NCI-H2171 (cell line): ENCODE measurements around the gene CREB5.
A peak's percentile ranks its signal among the peaks of the same experiment; 100 is the strongest.

Source experiments
- DNase-seq: peaks from one replicate; lab custom pipeline; 2025; lab: John Stamatoyannopoulos, UW

CREB5 gene

GRCh38 chr7:28435152-28435551, 22.8 kb downstream of the CREB5 start:
- no peak for DNase-seq

DNA sequence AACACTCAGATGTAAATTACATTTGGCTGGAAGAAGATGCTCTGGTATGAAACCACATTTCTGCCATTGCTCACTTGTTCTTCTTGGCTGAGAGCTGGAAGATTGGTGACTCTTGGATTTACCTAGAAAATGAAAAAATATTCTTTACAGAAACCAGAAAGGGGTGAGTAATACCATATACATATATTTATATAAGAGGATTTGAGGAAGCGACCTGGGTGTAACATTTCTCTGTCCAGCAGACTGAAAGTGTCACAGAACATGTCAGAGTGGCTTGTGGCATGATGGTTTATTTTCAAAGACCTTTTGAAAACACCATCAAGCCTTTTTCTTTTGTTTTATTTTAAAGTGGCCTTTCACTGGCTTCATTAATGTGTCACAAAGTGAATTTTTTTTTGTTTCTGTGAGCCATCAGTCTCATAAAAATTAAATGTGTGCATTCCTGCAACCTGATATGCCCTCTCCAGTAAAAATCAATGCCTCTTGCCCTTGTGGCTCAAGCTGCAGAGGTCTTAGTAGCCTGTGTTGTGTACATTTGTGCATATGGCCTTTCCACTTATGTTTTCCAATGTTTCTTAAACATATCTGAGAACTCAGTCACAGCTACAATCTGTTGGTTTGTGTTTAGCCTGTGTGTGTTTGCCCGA, 23.5 kb downstream of the CREB5 start:
- peak; percentile 37 for DNase-seq

GRCh38 chr7:28440055-28440601, 27.8 kb downstream of the CREB5 start:
- no peak for DNase-seq

- no peak for DNase-seq
These were observed 30.5 kb downstream of the CREB5 start for GRCh38 chr7:28442540-28443420.

DNA sequence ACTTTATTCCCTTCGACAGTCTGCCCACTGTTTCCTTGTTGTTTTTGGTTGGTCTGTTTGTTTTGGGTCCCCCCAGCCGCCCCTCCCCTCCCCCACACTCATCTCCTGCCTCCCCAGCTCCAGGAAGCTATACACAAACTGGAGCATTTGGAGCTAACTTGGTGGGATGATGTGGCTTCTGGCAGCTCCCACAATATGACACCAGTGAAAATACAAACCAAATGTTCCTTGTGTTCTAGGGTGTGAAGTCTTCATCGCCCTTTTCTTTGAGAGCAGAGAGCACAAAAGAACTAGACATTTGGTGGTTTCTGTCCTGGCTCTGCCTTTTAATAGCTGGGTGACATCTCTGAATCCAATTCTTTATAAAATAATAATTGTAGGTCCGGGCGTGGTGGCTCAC, 33.8 kb downstream of the CREB5 start:
- no peak for DNase-seq

GRCh38 chr7:28447071-28447470, 34.8 kb downstream of the CREB5 start:
- no peak for DNase-seq

DNA sequence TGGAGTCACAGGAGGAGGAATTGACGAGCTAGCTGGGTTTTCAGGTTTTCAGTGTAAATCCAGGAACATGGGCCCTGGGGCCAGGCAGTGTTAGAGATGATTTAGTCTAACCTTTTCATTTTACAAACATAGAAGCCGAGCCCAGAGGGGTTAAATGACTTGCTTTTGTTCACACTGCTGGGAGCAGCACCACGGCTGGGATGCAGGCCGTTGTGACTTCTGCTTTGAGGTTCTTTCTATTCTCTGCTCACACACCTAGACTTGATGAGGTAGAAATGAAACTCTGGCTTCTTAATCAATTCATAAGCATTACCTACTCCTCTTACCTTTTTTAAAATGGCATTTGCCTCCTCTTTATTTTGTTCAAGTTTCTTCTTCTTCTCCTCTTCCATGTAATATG, 36.4 kb downstream of the CREB5 start:
- no peak for DNase-seq

DNA sequence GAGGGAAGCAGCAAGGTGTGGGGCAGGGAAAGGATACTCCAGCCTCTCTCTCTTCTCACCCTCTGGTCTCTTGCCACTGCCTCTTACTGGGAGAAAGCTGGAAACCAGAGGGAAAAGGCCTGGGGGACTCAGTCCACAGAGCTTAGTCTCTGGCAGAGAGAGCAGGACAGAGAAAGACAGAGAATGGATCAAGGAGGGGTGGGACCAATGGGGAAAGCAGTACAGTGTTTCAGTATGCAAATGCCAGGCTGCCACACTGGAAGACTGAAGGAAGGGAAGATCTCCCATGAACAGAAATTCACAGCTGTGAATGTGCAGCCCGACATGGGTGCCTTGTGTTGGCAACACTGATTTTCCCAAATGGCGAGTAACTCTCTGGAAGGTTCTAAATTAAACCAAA, 40.4 kb downstream of the CREB5 start:
- no peak for DNase-seq

DNA sequence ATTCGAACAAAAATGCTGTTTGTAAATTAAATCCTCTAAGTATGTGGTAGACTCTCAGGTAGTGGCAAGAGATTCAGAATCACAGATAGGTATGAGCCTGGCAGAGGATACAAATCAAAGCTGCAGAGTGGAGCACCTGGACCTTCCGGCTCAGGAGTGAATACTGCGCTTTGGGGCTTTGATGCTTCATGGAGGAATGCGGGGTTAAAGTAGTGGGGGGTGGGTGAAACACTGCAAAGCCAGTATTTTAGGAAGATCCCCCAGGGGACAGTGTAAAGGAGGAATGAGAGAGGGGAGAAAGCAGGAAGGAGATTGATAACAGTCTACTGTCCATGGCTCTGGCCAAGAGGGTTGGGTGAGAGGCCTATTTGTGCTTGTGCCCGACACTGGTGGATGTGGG, 43.2 kb downstream of the CREB5 start:
- DNase-seq, result no peak

DNA sequence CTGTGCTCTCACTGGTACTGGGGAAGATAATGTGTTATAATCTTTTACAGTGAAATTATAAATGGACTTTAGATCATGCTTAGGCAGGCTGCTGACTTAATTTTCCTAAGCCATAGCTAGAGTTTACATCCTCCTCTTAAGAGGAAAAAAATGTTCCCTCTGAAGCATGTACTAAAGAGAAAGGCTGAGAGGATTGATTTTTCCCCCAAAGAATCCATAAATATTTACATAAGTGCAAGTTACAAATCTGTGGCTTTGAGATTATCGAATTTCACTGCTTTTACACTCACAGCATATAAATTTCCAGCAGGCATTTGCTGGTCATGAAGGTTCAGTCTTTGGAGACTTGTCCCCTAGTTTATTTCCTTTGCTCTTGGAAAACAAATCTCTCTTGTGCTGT, 43.7 kb downstream of the CREB5 start:
- DNase-seq, result no peak

DNA sequence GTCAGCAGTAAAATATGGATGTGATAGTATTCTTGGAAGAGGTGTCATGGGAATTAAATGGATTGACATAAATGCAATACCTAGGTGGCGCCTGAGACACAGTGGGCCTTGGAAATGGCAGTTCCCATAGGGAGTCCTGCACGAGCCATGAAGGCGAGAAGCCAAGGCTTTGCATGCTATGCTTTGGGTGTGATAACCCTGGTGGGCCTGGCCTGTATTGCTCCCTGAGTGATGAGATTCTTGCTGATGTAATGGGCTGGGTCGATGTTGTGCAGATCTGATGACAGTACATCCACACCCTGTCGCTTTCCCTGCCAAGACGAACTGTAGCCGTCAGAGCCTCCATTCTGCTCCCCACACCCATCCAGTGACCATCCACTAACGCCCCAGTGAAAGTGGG, 46.4 kb downstream of the CREB5 start:
- no peak for DNase-seq

GRCh38 chr7:28459306-28459705, 47.0 kb downstream of the CREB5 start:
- DNase-seq, result no peak

DNA sequence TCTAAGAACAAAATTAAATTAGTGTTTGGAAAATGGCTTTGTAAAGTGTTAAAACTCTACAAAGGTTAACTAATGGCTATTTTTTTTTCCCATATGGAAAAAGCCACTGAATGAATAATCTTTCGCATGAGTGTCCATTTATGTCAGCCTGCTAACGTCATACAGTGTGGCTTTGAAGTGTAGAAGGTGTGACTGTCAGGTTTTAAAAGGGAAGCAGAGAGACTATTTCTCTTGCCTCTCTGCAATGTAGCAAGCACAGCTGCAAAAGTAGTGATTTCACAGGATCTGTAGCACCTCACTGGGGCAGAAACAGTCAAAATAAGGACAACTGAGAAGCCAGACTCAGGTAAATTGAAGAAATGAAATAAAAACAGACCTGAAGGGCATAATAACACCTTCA, 53.4 kb downstream of the CREB5 start:
- DNase-seq, result no peak

DNA sequence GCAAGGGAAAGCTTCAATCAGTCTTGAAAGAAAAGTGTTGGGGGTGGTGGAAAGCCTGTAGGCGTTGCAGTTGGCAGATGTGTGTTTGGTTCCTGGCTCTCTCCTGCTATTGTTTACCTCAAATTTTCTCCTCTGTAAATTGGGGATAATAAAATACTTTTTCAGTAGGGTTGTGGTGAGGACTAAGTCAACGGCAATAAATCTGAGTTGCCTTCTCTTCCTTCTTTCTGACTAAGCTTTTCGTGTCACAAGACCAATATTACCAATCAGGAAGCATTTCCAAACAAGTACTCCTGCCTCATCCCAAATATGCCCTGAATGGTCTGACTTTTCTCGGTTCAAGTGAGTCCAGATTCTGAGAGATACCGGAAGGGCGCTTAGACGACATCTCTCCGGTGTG, 54.0 kb downstream of the CREB5 start:
- DNase-seq, result no peak

- DNase-seq, result no peak
These were observed 54.6 kb downstream of the CREB5 start for GRCh38 chr7:28466885-28467284.

DNA sequence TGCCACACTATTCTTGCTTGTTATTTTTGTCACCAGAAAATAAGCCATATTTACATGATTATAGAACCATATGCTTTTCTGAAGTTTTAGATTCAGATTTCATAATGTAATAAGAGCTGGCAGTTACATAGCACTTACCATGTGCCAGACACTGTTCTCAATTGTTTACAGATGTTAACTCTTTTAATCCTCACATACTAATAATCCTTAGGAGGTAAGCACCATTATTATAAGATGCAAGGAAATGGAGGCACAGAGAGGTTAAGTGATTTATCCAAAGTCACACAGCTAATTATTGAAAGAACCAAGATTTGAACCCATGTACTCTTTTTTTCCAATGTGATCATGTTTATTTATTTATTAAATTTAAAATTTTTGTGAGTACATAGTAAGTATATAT, 57.2 kb downstream of the CREB5 start:
- peak; percentile 46 for DNase-seq

DNA sequence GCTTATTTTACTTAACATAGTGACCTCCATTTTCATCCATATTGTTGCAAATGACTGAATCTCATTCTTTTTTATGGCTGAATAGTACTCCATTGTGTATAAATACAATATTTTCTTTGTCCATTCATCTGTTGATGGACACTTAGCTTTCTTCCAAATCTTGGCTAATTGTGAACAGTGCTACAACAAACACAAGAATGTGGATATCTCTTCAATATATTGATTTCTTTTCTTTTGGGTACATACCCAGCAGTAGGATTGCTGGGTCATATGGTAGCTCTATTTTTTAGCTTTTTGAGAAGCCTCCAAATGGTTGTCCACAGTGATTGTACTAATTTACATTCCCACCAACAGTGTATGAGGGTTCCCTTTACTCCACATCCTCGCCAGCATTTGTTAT, 58.0 kb downstream of the CREB5 start:
- no peak for DNase-seq

GRCh38 chr7:28472332-28472731, 60.0 kb downstream of the CREB5 start:
- no peak for DNase-seq

GRCh38 chr7:28473571-28474281, 61.4 kb downstream of the CREB5 start:
- no peak for DNase-seq

DNA sequence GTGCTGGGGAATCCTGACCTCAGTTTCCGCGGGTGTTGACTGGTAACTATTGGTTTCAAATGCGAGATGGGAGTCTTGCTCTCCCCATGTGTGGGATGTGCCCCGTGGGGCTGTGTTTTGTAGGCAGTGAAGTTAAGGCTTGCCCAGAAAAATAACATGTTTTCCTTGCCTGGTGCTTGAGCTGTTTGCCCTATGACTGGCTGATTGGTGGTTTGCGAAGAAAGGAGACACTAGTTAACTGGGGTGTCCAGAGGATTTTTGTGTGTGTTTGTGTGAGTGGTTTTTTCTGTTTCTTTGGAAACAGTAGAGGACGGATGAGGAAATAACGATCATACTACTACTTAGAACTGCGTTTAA, 61.9 kb downstream of the CREB5 start:
- DNase-seq, result no peak

GRCh38 chr7:28474640-28475039, 62.3 kb downstream of the CREB5 start:
- DNase-seq, result no peak

- no peak for DNase-seq
These were observed 64.7 kb downstream of the CREB5 start for GRCh38 chr7:28477041-28477442.

DNA sequence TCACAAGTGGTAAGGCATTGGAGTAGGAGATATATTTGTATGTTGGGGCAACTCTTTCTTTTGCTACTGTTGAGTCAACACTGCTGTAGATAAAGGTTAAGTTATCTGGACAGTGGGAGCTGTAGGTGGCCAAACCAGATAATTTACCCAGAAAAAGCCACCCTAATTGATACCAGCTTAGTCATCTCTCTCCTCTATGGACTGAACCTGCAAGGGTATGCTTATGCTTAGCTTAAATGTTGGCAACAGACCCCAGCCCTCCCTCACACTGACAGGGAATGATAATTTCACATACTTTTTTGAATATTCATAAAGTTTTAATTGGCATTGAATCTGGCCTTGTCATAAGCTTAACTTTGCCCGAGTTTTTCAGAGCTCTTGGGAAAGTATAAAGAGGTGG, 66.3 kb downstream of the CREB5 start:
- DNase-seq, result no peak
